Astrocyte (in vitro differentiated cells and primary cell): ENCODE results near the gene SELENOW. TPM values are rescaled to one million over a fixed set of nuclear protein-coding genes. Genes with fewer than 3 reads are reported as not detected.
"Not testable (repeated sequence)": the region's sequence is repeated elsewhere in the genome, so short reads cannot be mapped to it uniquely, and the experiment has no call there.

Experiments used
- DNase-seq: peaks from one replicate; pipeline ENCODE4 v3.0.0-alpha.2; 2010; ENCODE audit warnings: low read depth
- FAIRE-seq: peaks from 2 replicates; lab custom pipeline; 2011; peaks lifted over from hg19 to GRCh38; lab: Jason Lieb, UNC
- H2AFZ ChIP-seq: 2 replicates; pipeline ENCODE4 v1.6.0; 2012; ENCODE audit warnings: low read depth, low read length, inconsistent platforms
- H3K27ac ChIP-seq: 2 replicates; pipeline ENCODE4 v1.5.1; 2011; ENCODE audit warnings: low read depth, low read length, inconsistent platforms
- H3K27me3 ChIP-seq: 2 replicates; pipeline ENCODE4 v1.6.0; 2011; ENCODE audit warnings: low read length, inconsistent platforms; ENCODE audit not compliant: insufficient read depth
- H3K36me3 ChIP-seq: 2 replicates; pipeline ENCODE4 v1.5.1; 2011; ENCODE audit warnings: low read length, inconsistent platforms; ENCODE audit not compliant: insufficient read depth
- H3K4me1 ChIP-seq: 2 replicates; pipeline ENCODE4 v1.5.1; 2011; ENCODE audit warnings: low read length, inconsistent platforms; ENCODE audit not compliant: insufficient read depth
- H3K4me2 ChIP-seq: 2 replicates; pipeline ENCODE4 v1.6.0; 2012; ENCODE audit warnings: low read length, inconsistent platforms
- H3K4me3 ChIP-seq: 2 replicates; pipeline ENCODE4 v1.5.1; 2011; ENCODE audit warnings: low read depth, mild to moderate bottlenecking, low read length, inconsistent platforms; ENCODE audit not compliant: insufficient read depth
- H3K79me2 ChIP-seq: 2 replicates; pipeline ENCODE4 v1.6.0; 2012; ENCODE audit warnings: mild to moderate bottlenecking, low read length, inconsistent platforms; ENCODE audit not compliant: insufficient read depth
- H3K9ac ChIP-seq: 2 replicates; pipeline ENCODE4 v1.6.0; 2012; ENCODE audit warnings: mild to moderate bottlenecking, low read length, inconsistent platforms
- H3K9me3 ChIP-seq: 2 replicates; pipeline ENCODE4 v1.5.1; 2012; ENCODE audit warnings: low read depth, mild to moderate bottlenecking, low read length, inconsistent platforms; ENCODE audit not compliant: insufficient read depth
- H4K20me1 ChIP-seq: 2 replicates; pipeline ENCODE4 v1.6.0; 2012; ENCODE audit warnings: low read length, inconsistent platforms; ENCODE audit not compliant: insufficient read depth
- H3K27ac Mint-ChIP-seq: one replicate; pipeline ENCODE4 v1.8.0; 2021; ENCODE audit warnings: mild to moderate bottlenecking, mixed read lengths; ENCODE audit not compliant: unreplicated experiment
- H3K27me3 Mint-ChIP-seq: one replicate; pipeline ENCODE4 v1.8.0; 2021; ENCODE audit warnings: low read depth, mixed read lengths; ENCODE audit not compliant: unreplicated experiment
- H3K36me3 Mint-ChIP-seq: one replicate; pipeline ENCODE4 v1.8.0; 2021; ENCODE audit warnings: low read depth, mixed read lengths; ENCODE audit not compliant: unreplicated experiment
- H3K4me1 Mint-ChIP-seq: one replicate; pipeline ENCODE4 v1.8.0; 2021; ENCODE audit warnings: low read depth, mixed read lengths; ENCODE audit not compliant: unreplicated experiment
- H3K4me3 Mint-ChIP-seq: one replicate; pipeline ENCODE4 v1.8.0; 2021; ENCODE audit warnings: mild to moderate bottlenecking, moderate library complexity, mixed read lengths; ENCODE audit not compliant: unreplicated experiment
- H3K9me3 Mint-ChIP-seq: one replicate; pipeline ENCODE4 v1.8.0; 2021; ENCODE audit warnings: mild to moderate bottlenecking, mixed read lengths; ENCODE audit not compliant: unreplicated experiment
- CTCF ChIP-seq: IDR thresholded peaks from 2 replicates; pipeline ENCODE4 v1.5.1; 2011; ENCODE audit warnings: low read depth, mild to moderate bottlenecking, inconsistent platforms, low read length, moderate library complexity; ENCODE audit not compliant: insufficient read depth
- EZH2 ChIP-seq: IDR thresholded peaks from 2 replicates; pipeline ENCODE4 v1.6.1; 2012; ENCODE audit warnings: mild to moderate bottlenecking, low read length, inconsistent platforms; ENCODE audit not compliant: insufficient read depth
- total RNA-seq: library from RNA; stranded (reverse); gene quantifications from 2 replicates; pipeline ENCODE4 v1.2.1, GENCODE V29; 2021

Gene SELENOW
- total RNA-seq, 1 donor from 2014 or later = 279 TPM

GRCh38 chr19:47786566-47786965, 8.1 kb downstream of the SELENOW start:
- no peak overlapping the region for H3K27ac Mint-ChIP-seq
- no peaks in the 10 kb centered on the region for H3K9me3 Mint-ChIP-seq
- no peak overlapping the region for H3K4me3 Mint-ChIP-seq
- no peak for TF ChIP-seq CTCF
- TF ChIP-seq EZH2 = no peak
- Histone ChIP-seq H3K4me2 (no peak overlapping the region), H4K20me1 (peaks cover 26% of the 10 kb centered on the region), H3K27ac (no peak overlapping the region), H3K4me3 (no peak overlapping the region), H3K9me3 (no peaks in the 10 kb centered on the region), H2AFZ (no peak overlapping the region), H3K79me2 (peaks cover 2% of the 10 kb centered on the region), H3K9ac (no peak overlapping the region), H3K4me1 (no peaks in the 10 kb centered on the region), H3K27me3 (no peaks in the 10 kb centered on the region), H3K36me3 (peaks cover 10% of the 10 kb centered on the region)
- peaks cover 8% of the 10 kb centered on the region for H3K4me1 Mint-ChIP-seq
- H3K27me3 Mint-ChIP-seq = no peaks in the 10 kb centered on the region
- no peak for FAIRE-seq
- H3K36me3 Mint-ChIP-seq = peaks cover 29% of the 10 kb centered on the region
- no peak for DNase-seq

- H3K27me3 Mint-ChIP-seq, H3K4me3 ChIP-seq, H3K4me3 Mint-ChIP-seq, H2AFZ ChIP-seq, H3K27ac ChIP-seq, H3K9me3 Mint-ChIP-seq, H3K9me3 ChIP-seq, H3K79me2 ChIP-seq, FAIRE-seq, H3K27me3 ChIP-seq, H3K4me1 Mint-ChIP-seq, H3K4me2 ChIP-seq, H3K27ac Mint-ChIP-seq, H3K9ac ChIP-seq, H3K4me1 ChIP-seq, DNase-seq: not testable (repeated sequence)
- H4K20me1 ChIP-seq = peaks cover 19% of the 10 kb centered on the region
- H3K36me3 ChIP-seq = peaks cover 10% of the 10 kb centered on the region
- H3K36me3 Mint-ChIP-seq = peaks cover 23% of the 10 kb centered on the region
Observed at GRCh38 chr19:47787307-47787706, 8.8 kb downstream of the SELENOW start.

- H3K27ac Mint-ChIP-seq, H3K4me1 Mint-ChIP-seq, H3K27me3 ChIP-seq, H3K9me3 ChIP-seq, FAIRE-seq, H3K9me3 Mint-ChIP-seq, H4K20me1 ChIP-seq, H3K27me3 Mint-ChIP-seq, DNase-seq, H3K9ac ChIP-seq, H3K36me3 Mint-ChIP-seq, H3K27ac ChIP-seq, H3K4me3 Mint-ChIP-seq, H2AFZ ChIP-seq, H3K4me3 ChIP-seq, H3K4me1 ChIP-seq, H3K4me2 ChIP-seq, H3K79me2 ChIP-seq, H3K36me3 ChIP-seq: not testable (repeated sequence)
Observed at GRCh38 chr19:47789811-47790210, 11.3 kb downstream of the SELENOW start.

- H3K4me1 ChIP-seq = no peaks in the 10 kb centered on the region
- peaks cover 2% of the 10 kb centered on the region for H3K36me3 ChIP-seq
- H3K9me3 Mint-ChIP-seq = no peaks in the 10 kb centered on the region
- no peaks in the 10 kb centered on the region for H3K9me3 ChIP-seq
- no peak overlapping the region for H3K4me3 ChIP-seq
- H3K79me2 ChIP-seq = no peaks in the 10 kb centered on the region
- H3K27ac ChIP-seq = no peak overlapping the region
- H4K20me1 ChIP-seq = no peaks in the 10 kb centered on the region
- DNase-seq = peak; percentile 27
- TF ChIP-seq CTCF (peak; percentile 57), EZH2 (no peak)
- H3K4me1 Mint-ChIP-seq = peaks cover 3% of the 10 kb centered on the region
- no peaks in the 10 kb centered on the region for H3K27me3 ChIP-seq
- H3K4me3 Mint-ChIP-seq = no peak overlapping the region
- no peak overlapping the region for H2AFZ ChIP-seq
- no peak overlapping the region for H3K27ac Mint-ChIP-seq
- FAIRE-seq = no peak
- no peaks in the 10 kb centered on the region for H3K27me3 Mint-ChIP-seq
- H3K9ac ChIP-seq = no peak overlapping the region
- peaks cover 5% of the 10 kb centered on the region for H3K36me3 Mint-ChIP-seq
- no peak overlapping the region for H3K4me2 ChIP-seq
Observed at GRCh38 chr19:47790398-47790814, 11.9 kb downstream of the SELENOW start.
